Measurements from ENCODE around the gene REPS2.

REPS2 gene

DNA sequence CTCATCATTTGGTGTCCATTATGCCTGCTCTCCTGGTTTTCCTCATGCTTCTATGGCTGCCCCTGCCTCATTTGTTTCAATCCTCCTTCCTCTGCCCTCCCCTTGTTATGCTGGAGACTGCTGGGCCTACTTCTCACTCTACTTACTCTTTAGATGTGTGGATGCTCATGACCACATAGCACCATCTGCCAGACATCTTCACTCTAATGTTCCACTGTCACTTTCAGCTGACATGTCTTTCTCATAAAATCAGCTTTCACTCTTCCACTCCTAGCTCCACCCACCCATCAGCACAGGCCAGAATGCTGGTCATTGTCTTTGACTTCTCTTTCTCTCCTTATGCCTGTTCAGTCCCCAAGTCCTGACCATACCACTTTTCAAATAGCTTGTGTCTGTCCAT is 86.8 kb downstream of the REPS2 start:
- DNase-seq, result no peak

DNA sequence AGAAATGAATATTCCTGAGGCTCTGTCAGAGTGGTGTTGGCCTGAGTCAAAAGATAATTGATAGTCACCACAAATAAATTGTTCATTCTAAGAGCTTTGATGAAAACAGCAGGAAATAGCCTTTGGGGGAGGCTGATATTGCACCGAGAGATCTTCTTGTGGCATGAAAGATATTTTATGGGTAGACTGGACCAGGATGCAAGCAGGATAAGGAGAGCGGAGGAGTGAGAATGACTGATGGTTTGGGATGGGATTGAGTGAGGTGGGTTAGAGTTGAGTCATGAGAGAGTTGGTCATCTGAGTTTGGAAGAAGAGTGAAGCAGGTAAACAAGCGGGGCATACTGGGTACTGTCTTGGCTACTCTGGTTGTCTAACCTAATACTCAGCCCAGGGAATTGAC is 88.7 kb downstream of the REPS2 start:
- DNase-seq, result no peak

DNA sequence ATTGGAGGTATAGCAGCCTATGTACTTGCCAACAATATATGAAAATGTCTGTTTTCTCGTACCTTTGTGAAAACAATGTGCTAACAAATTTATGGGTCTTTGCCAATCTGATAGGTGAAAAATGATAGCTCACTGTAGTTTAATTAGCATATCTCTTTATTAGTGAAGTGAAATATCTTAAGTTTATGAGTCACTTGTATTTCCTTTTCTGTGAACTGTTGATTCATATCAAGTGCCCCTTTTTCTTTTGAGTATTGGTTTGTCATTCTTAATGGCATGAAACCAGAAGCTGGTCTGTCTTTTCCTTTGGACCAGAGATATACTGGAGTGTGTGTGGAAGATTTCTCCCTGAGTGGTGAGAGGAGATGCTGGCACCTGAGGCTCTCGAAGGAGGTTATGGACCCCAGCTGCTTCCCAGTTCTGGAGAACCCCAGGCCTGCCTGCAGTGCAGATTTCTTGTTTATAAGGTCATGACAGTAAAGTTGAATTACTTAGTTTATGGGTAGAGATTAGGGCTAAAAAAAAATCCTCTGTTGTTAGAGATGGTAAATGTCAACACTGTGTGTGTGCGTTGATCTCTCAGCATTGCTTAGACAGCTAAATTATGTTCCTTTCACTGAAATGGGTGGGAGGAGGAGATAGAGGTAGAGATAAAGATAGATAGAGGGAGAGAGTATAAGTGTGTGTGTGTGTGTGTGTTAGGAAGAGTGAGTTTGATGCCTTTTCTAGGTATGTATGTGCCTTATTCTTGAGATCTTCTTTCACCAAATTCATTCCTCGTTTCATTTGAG is 89.9 kb downstream of the REPS2 start:
- DNase-seq, result no peak

DNA sequence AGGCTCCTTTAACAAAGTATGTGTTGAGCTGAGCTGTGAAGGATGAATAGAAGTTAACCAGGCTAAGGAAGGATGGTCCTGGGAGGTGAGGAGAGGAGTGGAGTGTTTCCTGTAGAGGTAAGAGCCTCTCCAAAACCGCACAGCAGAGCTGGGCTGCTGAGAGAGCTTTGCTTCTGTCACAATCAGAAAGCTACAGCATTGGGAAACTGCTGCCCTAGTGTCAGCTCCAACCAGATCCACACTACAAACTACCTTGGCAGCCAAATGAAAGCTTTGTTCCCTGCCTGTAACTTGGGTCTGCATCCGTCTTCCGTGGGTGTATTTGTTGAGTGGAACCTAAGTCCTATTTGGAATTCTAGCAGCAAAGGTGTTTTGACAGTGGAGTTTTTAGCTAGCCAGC is 91.8 kb downstream of the REPS2 start:
- DNase-seq, result peak in 2 of 56 donors; percentile 2 to 12

- DNase-seq, result peak in 3 of 56 donors; percentile 1 to 22 (median 1)
These were observed 92.3 kb downstream of the REPS2 start for GRCh38 chrX:17038681-17039161.

DNA sequence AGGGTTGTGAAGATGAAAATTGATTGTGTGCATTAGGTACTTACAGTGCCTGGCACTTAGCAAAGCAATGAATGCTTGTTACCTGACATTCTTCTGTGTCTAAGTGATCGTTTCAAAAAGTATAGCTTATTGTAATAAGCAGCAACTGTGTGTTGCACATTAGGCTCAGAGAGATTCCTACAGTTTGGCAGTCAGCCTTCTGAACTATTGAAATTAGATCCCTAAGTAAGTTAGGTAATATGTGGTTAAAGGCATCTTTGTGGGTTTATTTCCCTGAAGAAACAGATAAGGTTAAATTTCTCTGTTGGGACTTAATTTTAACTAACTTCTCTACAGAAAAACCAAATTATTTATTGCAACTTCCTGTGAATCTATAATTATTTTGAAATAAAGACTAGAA is 93.4 kb downstream of the REPS2 start:
- no peak for DNase-seq

DNA sequence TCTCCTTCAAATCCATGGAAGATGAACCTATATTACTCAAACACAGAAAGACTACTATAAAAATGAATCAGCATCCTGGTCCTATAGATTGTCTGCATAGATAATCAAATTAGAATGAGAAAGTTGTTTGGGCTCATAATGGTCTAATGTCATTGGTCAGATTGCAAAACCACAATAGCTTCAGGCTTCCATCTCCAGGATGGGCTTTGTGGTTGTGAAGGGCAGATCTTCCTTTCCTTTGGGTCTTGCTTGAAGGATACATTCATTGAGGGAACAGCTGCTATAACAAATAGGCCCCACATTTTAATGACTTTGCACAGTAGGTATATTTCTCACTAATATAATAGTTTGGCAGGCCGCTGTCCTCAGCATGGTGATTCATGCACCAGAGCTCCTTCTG is 94.3 kb downstream of the REPS2 start:
- no peak for DNase-seq

DNA sequence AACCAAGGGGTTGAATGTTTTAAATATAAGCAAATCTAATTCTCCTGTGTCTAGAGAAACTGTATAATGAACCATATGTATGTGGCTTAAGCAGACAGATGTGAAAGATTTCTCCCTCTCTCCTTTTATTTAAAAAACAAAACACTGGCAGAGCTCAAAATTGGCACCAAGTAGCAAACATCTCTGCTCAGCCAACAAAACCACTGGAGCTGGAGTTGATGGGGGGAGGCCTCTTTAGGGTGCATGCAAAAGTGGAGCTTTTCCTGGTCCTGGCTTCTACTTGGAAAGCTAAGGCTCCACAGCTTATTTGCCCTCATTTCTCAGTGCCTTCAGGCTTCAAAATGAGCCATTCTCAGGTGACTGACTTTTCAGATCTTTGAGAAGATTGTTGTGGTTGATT is 95.6 kb downstream of the REPS2 start:
- DNase-seq, result no peak

GRCh38 chrX:17046478-17047097 is 100.1 kb downstream of the REPS2 start:
- peak in 41 of 56 donors; percentile 1 to 82 (median 17) for DNase-seq

DNA sequence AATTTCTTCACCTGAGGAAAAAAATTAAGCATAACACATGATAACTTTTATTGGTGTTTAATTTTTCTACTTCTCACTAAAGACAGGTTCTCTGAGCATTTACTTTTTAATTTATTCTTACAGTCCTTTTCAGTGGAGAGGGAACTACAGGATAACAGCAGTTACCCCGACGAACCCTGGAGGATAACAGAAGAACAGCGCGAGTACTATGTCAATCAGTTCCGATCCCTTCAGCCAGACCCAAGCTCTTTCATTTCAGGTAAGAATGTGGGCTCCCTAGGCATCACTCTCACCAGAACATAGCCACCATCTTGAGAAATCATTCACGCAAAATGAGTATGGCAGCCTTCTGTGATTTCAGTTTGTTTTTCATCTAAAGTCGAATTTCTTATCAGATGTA is 100.8 kb downstream of the REPS2 start:
- no peak for DNase-seq

GRCh38 chrX:17052210-17052609 is 105.8 kb downstream of the REPS2 start:
- no peak for DNase-seq

- no peak for DNase-seq
These were observed 106.3 kb downstream of the REPS2 start for GRCh38 chrX:17052793-17053192.

DNA sequence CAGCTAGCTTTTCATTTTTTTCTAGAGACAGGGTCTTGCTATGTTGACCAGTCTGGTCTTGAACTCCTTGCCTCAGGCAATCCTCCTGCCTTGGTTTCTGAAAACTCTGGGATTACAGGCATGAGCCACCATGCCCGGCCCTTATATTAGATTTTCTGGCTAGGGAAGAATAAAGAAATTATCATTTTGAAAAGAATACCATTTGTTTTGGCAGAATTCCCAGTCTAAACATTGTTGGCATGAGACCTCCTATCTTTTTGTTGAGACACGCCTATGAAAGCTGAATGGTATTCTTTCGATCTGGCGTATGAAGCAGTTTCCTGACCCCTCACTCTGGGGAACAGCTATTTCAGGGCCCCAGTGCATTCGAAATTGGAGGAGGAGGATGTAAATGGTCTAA is 107.0 kb downstream of the REPS2 start:
- no peak for DNase-seq

DNA sequence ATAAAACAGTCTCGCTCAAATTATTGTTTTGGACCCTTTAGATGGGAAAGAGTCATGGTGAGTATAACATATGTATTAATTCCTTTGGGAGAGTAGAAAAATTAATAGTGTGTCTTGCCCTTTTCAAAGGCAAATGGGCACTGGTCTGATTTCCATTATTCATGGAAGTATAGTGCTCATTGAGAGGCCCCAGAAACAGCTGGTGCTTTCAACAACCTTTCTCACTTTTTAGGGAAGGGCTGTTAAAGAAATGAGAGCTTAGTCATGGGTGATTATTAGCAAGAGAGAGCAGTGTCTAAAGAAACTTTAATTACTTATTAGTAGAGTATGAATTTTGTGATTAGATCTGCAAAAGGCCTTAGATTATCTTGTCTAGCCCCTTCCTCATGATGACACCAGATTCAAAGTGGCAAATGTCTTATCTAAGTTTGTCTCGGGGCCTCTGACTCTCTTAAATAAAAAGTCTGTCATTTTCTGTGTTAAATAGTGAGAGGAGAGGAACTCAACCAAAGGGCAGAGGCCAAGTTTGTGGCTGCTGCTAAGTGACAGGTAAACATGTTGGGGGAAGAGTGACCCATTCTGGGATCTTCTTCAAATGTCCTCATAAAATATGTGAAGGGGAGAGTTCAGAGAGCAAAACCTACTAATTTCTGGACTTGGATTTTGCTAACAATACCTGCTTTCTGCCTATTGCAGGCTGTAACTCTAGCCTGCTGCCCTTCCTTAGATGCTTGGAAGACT is 110.6 kb downstream of the REPS2 start:
- DNase-seq, result no peak

DNA sequence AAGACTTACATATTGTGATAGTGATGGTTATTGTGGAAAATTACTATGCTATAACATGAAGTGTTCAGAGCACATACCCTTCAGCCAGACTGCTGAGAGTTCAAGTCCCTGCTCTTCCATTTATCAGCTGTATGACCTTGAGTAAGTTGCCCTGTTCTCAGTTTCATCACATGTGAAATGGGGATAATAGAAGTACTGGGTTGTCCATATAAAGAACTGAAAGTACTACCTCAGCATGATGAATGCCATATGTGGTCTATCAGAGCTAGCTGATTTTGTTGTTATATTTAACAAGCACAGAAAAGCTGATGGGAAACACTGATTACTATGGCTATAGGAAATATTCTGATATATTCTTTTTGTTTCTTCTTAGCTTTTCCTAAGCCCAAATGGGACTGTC is 115.6 kb downstream of the REPS2 start:
- no peak for DNase-seq

- DNase-seq, result no peak
These were observed 118.6 kb downstream of the REPS2 start for GRCh38 chrX:17065100-17065499.

GRCh38 chrX:17067534-17067933 is 121.1 kb downstream of the REPS2 start:
- DNase-seq, result peak in 9 of 56 donors; percentile 0 to 18 (median 3)

GRCh38 chrX:17072301-17072700 is 125.8 kb downstream of the REPS2 start:
- DNase-seq, result no peak

- DNase-seq, result no peak
These were observed 126.3 kb downstream of the REPS2 start for GRCh38 chrX:17072721-17073230.

GRCh38 chrX:17075004-17075403 is 128.5 kb downstream of the REPS2 start:
- DNase-seq, result no peak

GRCh38 chrX:17077361-17077760 is 130.9 kb downstream of the REPS2 start:
- no peak for DNase-seq

Measured in amygdala (tissue), 56 donors.